K562 (cell line): Measurements from ENCODE around the gene GBX1. TPM values are rescaled to one million over a fixed set of nuclear protein-coding genes. Genes with fewer than 3 reads are reported as not detected.

ENCODE experiments used
- ATAC-seq: fragments of 200-7000 bp; cut with Tn5 transposase; 3 replicates; pipeline ENCODE4 v1.9.1; 2020; ENCODE audit warnings: moderate library complexity
- BruUV-seq: library from RNA; stranded (reverse); fragments of 400-500 nt; replicated peaks from 2 replicates; lab custom pipeline; 2021; lab: Mats Ljungman, UMichigan
- CTCF ChIA-PET: fragments of 300-600 bp; formaldehyde crosslinking; extraction: SDS; loops from one replicate; lab custom pipeline; 2021; ENCODE audit warnings: low intra/inter-chr PET ratio; lab: Yijun Ruan, JAX
- POLR2A ChIA-PET: fragments of 300-600, 350-650 bp; sonication (Branson Sonifier 250); formaldehyde crosslinking; extraction: SDS; loops from one replicate; lab custom pipeline; 2021; ENCODE audit warnings: antibody characterized with exemption, inconsistent platforms; lab: Yijun Ruan, JAX
- DNase-seq, 4 experiments: peaks; one replicate each; pipeline versions ENCODE4 v3.0.0 to v3.0.0-alpha.2; 2011 to 2018; ENCODE audit warnings: low spot score in 3 of 4, mixed read lengths in 3 of 4; ENCODE audit errors: extremely low read depth in 1 of 4
- FAIRE-seq: peaks from 2 replicates; lab custom pipeline; 2011; peaks lifted over from hg19 to GRCh38; lab: Jason Lieb, UNC
- H2AFZ ChIP-seq: 2 replicates; pipeline ENCODE4 v1.6.0; 2011; ENCODE audit warnings: low read depth, low read length, control low read depth, inconsistent platforms
- H3K27ac ChIP-seq: fragments of 200-600 bp; 3 replicates; pipeline ENCODE4 v1.8.0; 2011; ENCODE audit warnings: low read depth, mild to moderate bottlenecking, control low read depth, inconsistent platforms, low read length, moderate library complexity, mixed read lengths; ENCODE audit errors: extremely low read depth
- H3K27me3 ChIP-seq, 2 experiments: fragments of 300-600 bp in 1 of 2; 2 replicates in 1 of 2; 3 replicates in 1 of 2; pipeline versions ENCODE4 v1.6.0 to v1.8.0; 2011; ENCODE audit warnings: inconsistent platforms in 2 of 2, low read length in 2 of 2, mild to moderate bottlenecking in 1 of 2, mixed read lengths in 1 of 2, moderate library complexity in 1 of 2; ENCODE audit not compliant: control insufficient read depth in 2 of 2, insufficient read depth in 2 of 2
- H3K36me3 ChIP-seq: fragments of 300-600 bp; 3 replicates; pipeline ENCODE4 v1.8.0; 2011; ENCODE audit warnings: mild to moderate bottlenecking, low read length, inconsistent platforms; ENCODE audit not compliant: control insufficient read depth, insufficient read depth
- H3K4me1 ChIP-seq, 2 experiments: fragments of 200-600 bp in 1 of 2; replicated peaks in 1 of 2; 2 replicates in 1 of 2; 3 replicates in 1 of 2; pipeline versions ENCODE4 v1.5.1 to v1.8.0; 2011; ENCODE audit warnings: inconsistent platforms in 2 of 2, low read length in 2 of 2, mild to moderate bottlenecking in 1 of 2, mixed read lengths in 1 of 2, moderate library complexity in 1 of 2; ENCODE audit not compliant: control insufficient read depth in 2 of 2, insufficient read depth in 2 of 2
- H3K4me2 ChIP-seq: 2 replicates; pipeline ENCODE4 v1.6.1; 2011; ENCODE audit warnings: low read length, control low read depth, inconsistent platforms, mixed read lengths; ENCODE audit not compliant: insufficient read depth
- H3K4me3 ChIP-seq: fragments of 200-600 bp; sonication (generic), shearing (Covaris generic); 2 replicates; pipeline ENCODE4 v1.5.1; 2016; ENCODE audit warnings: control low read depth, inconsistent platforms
- H3K79me2 ChIP-seq: fragments of 200-600 bp; 3 replicates; pipeline ENCODE4 v1.8.0; 2011; ENCODE audit warnings: low read length, inconsistent platforms; ENCODE audit not compliant: control insufficient read depth, insufficient read depth
- H3K9ac ChIP-seq, 2 experiments: 2 replicates each; pipeline versions ENCODE4 v1.6.0 to v1.6.1; 2011; ENCODE audit warnings: low read depth in 2 of 2, low read length in 2 of 2, control low read depth in 1 of 2, inconsistent platforms in 1 of 2, mild to moderate bottlenecking in 1 of 2, mixed read lengths in 1 of 2; ENCODE audit not compliant: insufficient read depth in 1 of 2
- H3K9me1 ChIP-seq: one replicate; pipeline ENCODE4 v1.6.0; 2011; ENCODE audit warnings: inconsistent platforms, mild to moderate bottlenecking, low read length, moderate library complexity; ENCODE audit not compliant: control insufficient read depth, insufficient read depth
- H3K9me3 ChIP-seq: replicated peaks from 2 replicates; pipeline ENCODE4 v1.5.1; 2011; ENCODE audit warnings: low read depth, low read length, inconsistent platforms; ENCODE audit not compliant: control insufficient read depth, insufficient read depth
- H4K20me1 ChIP-seq: replicated peaks from 2 replicates; pipeline ENCODE4 v1.6.1; 2011; ENCODE audit warnings: low read length, inconsistent platforms, mixed read lengths; ENCODE audit not compliant: control insufficient read depth, insufficient read depth
- ELF4 ChIP-seq: fragments of 450-650 bp; formaldehyde crosslinking; IDR thresholded peaks from 2 replicates; pipeline ENCODE4 v1.4.0; 2022; ENCODE audit warnings: missing genetic modification characterization
- FOXK1 ChIP-seq: sonication (generic); formaldehyde crosslinking; IDR thresholded peaks from 2 replicates; pipeline ENCODE4 v1.8.0; 2022; ENCODE audit warnings: missing genetic modification reagents, mild to moderate bottlenecking, borderline replicate concordance
- JUNB ChIP-seq: fragments of 450-650 bp; formaldehyde crosslinking; conservative IDR thresholded peaks from 2 replicates; pipeline ENCODE4 v1.4.0; 2020; ENCODE audit warnings: mild to moderate bottlenecking
- POLR2B ChIP-seq: fragments of 450-650 bp; IDR thresholded peaks from 2 replicates; pipeline ENCODE4 v1.6.1; 2018; ENCODE audit warnings: low read depth; ENCODE audit not compliant: partially characterized antibody
- SRF ChIP-seq, 2 experiments: fragments of 250-450, 450-650 bp in 1 of 2; sonication (Bioruptor Pico) in 1 of 2; sonication (generic) in 1 of 2; formaldehyde crosslinking; IDR thresholded peaks; 2 replicates each; pipeline versions ENCODE4 v1.5.0 to v1.5.1; 2020 to 2022; ENCODE audit warnings: mild to moderate bottlenecking in 1 of 2, missing genetic modification reagents in 1 of 2
- TEAD1 ChIP-seq, 2 experiments: fragments of 450-650 bp in 1 of 2; sonication (generic) in 1 of 2; formaldehyde crosslinking; IDR thresholded peaks; 2 replicates each; pipeline versions ENCODE4 v1.4.0 to v1.8.0; 2020 to 2022; ENCODE audit warnings: mild to moderate bottlenecking in 2 of 2, missing genetic modification reagents in 1 of 2
- ZNF124 ChIP-seq: sonication (generic); formaldehyde crosslinking; IDR thresholded peaks from 2 replicates; pipeline ENCODE4 v1.8.1; 2022; ENCODE audit warnings: missing genetic modification reagents
- ZNF57 ChIP-seq: fragments of 450-650 bp; formaldehyde crosslinking; IDR thresholded peaks from 2 replicates; pipeline ENCODE4 v1.4.0; 2020; ENCODE audit warnings: mild to moderate bottlenecking, moderate library complexity
- ZNF780A ChIP-seq: fragments of 250-450 bp; sonication (Bioruptor Pico); IDR thresholded peaks from 2 replicates; pipeline ENCODE4 v1.5.0; 2021; ENCODE audit warnings: mild to moderate bottlenecking
- ZSCAN32 ChIP-seq: fragments of 450-650 bp; formaldehyde crosslinking; IDR thresholded peaks from 2 replicates; pipeline ENCODE4 v1.4.0; 2020; ENCODE audit warnings: mild to moderate bottlenecking, moderate library complexity
- WGBS: fragments of 100-300 bp; shearing (Covaris generic); methylation state at CpG from one replicate; pipeline ENCODE4 v1.1.6; 2016; ENCODE audit warnings: low coverage, mixed read lengths; ENCODE audit not compliant: insufficient coverage; ENCODE audit errors: missing lambda C conversion rate; 5-methylcytosine and 5-hydroxymethylcytosine counted together
- in situ Hi-C: fragments of 300-500 bp; cut with MboI; formaldehyde crosslinking; loops from 4 replicates; pipeline ENCODE4 v1.15.0; 2018; ENCODE audit warnings: inconsistent platforms, mixed read lengths
- intact Hi-C: fragments of 100-400 bp; cut with micrococcal nuclease; formaldehyde crosslinking; loops from 2 replicates; pipeline ENCODE4 v1.14.2; 2022
- polyA plus RNA-seq, 8 experiments: library from polyadenylated mRNA; depleted of rRNA in 4 of 8; stranded (reverse) in 5 of 8; unstranded in 3 of 8; fragments of >200 nt; fragmentation: Nextera tagmentation in 2 of 8; fragmentation: Illumina TruSeq in 1 of 8; extraction: Ambion mirVana in 2 of 8; extraction: Trizol in 1 of 8; gene quantifications; 2 replicates each; pipeline versions ENCODE4 v1.2.1 to v1.2.3, GENCODE V29; 2011 to 2014; ENCODE audit warnings: inconsistent platforms in 1 of 8, missing spikeins in 1 of 8
- total RNA-seq, 7 experiments: library from RNA; depleted of rRNA in 6 of 7; stranded (reverse); fragments of >200 nt in 6 of 7; fragmentation: Illumina TruSeq in 2 of 7; extraction: Trizol in 2 of 7; gene quantifications; 2 replicates each; pipeline versions ENCODE4 v1.2.1 to v1.2.3, GENCODE V29; 2011 to 2021; ENCODE audit warnings: low replicate concordance in 1 of 7
- TF ChIP-seq, protein P1 (sequence below): fragments of 250-450 bp; sonication (Bioruptor Pico); IDR thresholded peaks from 2 replicates; pipeline ENCODE4 v1.4.0; 2020; ENCODE audit warnings: mild to moderate bottlenecking, moderate library complexity

GBX1 gene
- total and polyA plus RNA-seq, 9 of the 15 experiments (the other 6 are each of a cell fraction or from before 2014, with no cell fraction given) = not detected

DNA sequence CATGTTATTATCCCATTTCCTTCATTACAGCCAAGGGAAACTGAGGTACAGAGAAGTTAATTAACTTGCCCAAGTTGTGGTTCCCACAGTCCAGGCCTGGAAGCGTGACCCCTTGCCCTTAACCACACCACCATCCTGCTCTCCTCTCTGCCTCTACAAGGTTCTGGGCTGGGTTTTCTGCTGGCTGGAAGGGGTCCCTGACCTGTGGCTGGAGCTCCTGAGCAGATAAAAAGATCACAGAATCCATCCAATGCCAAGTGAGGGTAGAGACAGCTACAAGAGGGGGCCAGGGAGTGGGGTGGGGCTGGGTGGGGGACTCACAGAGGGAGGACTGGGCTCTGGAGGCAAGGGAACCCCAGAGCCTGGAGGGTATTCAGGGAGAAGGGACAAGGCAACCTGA lies 9.8 kb upstream of the GBX1 start:
- no peak overlapping the region for H3K4me2 ChIP-seq
- FAIRE-seq (no peak), ATAC-seq (no peak), DNase-seq (no peak)
- in situ Hi-C loops (no loop called here), intact Hi-C loops (loop anchor here (10.0 kb wide), 2 partner anchors 163 to 213 kb away; no protein-coding TSS in a partner anchor)
- peaks cover 16% of the 10 kb centered on the region; the same call in 1 of the 2 replicates for H4K20me1 ChIP-seq
- H3K4me3 ChIP-seq = no peak overlapping the region
- CTCF ChIA-PET = no interaction called here
- H3K9ac ChIP-seq = no peak overlapping the region
- WGBS = 0% methylated on average over 1 of the region's 1 CpG
- H3K9me1 ChIP-seq = peaks cover 3% of the 10 kb centered on the region
- H3K79me2 ChIP-seq = no peaks in the 10 kb centered on the region
- POLR2A ChIA-PET = interaction anchor here (0.6 to 1.4 kb wide), 2 partner anchors 12 to 14 kb away, joined by 3 read pairs; no protein-coding TSS in a partner anchor
- H3K4me1 ChIP-seq = peaks cover 0 to 25% of the 10 kb centered on the region in 2 experiments; a peak in 2 of 5 replicates
- no peak overlapping the region for H3K27ac ChIP-seq
- BruUV-seq = no TSS peak
- H3K27me3 ChIP-seq = peaks cover 47 to 75% of the 10 kb centered on the region in 2 experiments
- no peaks in the 10 kb centered on the region for H3K36me3 ChIP-seq
- H3K9me3 ChIP-seq = no peaks in the 10 kb centered on the region; the same call in 1 of the 2 replicates
- no peak overlapping the region for H2AFZ ChIP-seq
- TF ChIP-seq ZSCAN32 (no peak), ZNF780A (CRISPR knock-in tag) (no peak), ZNF124 (CRISPR knock-in tag) (no peak), ELF4 (CRISPR knock-in tag) (no peak), JUNB (CRISPR knock-in tag) (no peak), POLR2B (no peak), FOXK1 (CRISPR knock-in tag) (no peak), ZNF57 (CRISPR knock-in tag) (no peak), SRF (CRISPR knock-in tag; IDR thresholded peaks at IDR 0.05) (no peak), TEAD1 (CRISPR knock-in tag; IDR thresholded peaks at IDR 0.05) (no peak)
- TF ChIP-seq, protein P1, sequence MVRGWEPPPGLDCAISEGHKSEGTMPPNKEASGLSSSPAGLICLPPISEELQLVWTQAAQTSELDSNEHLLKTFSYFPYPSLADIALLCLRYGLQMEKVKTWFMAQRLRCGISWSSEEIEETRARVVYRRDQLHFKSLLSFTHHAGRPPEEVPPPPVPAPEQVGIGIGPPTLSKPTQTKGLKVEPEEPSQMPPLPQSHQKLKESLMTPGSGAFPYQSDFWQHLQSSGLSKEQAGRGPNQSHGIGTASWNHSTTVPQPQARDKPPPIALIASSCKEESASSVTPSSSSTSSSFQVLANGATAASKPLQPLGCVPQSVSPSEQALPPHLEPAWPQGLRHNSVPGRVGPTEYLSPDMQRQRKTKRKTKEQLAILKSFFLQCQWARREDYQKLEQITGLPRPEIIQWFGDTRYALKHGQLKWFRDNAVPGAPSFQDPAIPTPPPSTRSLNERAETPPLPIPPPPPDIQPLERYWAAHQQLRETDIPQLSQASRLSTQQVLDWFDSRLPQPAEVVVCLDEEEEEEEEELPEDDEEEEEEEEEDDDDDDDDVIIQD = no peak
